ENCODE results near the gene SLC9A3.

DNA sequence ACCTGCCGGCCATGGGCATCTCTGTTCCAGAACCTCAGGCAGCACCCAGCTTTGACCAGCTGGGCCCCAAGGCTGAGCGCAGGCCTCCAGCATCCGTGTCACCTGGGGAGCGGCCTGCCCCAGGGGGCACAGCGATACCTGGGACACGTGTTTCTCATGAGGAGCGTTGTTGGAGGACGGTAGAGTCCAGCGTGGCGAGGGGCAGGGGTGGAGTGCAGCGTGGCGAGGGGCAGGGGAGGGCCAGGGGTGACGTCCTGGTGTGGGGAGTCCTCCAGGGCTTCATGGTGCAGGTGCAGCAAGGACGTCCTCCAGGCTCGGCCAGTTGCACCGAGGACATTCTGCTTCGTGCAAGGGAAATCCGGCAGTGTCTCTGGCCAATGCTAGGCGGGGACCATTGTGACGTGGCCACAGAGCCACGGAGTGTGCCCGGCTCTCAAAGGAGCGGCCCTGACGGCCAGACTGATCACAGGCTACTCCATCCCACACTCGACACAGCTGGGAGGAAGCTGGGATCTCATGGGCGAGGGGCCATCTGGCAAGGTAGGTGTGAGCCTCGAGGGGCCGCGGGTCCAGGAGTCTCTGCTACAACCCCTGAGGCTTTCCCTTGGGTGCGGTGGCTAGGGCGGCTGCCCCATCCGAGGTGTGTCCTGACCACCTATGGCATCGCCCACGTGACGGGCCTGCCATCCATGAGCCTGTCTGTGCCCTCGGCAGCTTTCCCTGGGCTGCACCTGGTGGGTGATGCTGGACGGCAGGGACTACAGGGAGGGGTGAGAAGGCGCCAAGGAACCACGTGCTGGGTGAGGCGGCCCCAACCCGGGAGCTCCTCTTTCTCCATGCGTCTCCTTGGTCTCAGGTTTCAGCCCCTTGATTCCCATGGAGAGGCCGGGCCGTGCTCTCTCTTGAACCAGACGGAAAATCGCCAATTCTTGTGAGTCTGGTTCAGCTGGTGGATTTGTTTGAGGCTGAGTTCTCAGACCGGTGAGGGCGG is 33.8 kb downstream of the SLC9A3 start:
- TF ChIP-seq, protein P1, sequence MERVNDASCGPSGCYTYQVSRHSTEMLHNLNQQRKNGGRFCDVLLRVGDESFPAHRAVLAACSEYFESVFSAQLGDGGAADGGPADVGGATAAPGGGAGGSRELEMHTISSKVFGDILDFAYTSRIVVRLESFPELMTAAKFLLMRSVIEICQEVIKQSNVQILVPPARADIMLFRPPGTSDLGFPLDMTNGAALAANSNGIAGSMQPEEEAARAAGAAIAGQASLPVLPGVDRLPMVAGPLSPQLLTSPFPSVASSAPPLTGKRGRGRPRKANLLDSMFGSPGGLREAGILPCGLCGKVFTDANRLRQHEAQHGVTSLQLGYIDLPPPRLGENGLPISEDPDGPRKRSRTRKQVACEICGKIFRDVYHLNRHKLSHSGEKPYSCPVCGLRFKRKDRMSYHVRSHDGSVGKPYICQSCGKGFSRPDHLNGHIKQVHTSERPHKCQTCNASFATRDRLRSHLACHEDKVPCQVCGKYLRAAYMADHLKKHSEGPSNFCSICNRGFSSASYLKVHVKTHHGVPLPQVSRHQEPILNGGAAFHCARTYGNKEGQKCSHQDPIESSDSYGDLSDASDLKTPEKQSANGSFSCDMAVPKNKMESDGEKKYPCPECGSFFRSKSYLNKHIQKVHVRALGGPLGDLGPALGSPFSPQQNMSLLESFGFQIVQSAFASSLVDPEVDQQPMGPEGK (tag by site-specific recombination; IDR thresholded peaks at IDR 0.05) = no peak
- TF ChIP-seq PRDM1 (tag by site-specific recombination; IDR thresholded peaks at IDR 0.05) (no peak), GLI4 (tag by site-specific recombination; IDR thresholded peaks at IDR 0.05) (no peak), ZNF670 (tag by site-specific recombination; IDR thresholded peaks at IDR 0.05; ENCODE audit: low read depth) (no peak), ZBTB21 (tag by site-specific recombination; IDR thresholded peaks at IDR 0.05) (no peak), REPIN1 (tag by site-specific recombination; IDR thresholded peaks at IDR 0.05; ENCODE audit: low read depth) (no peak), ZNF311 (tag by site-specific recombination; IDR thresholded peaks at IDR 0.05; ENCODE audit: borderline replicate concordance) (no peak), ZBTB20 (tag by site-specific recombination; IDR thresholded peaks at IDR 0.05) (no peak)
- TF ChIP-seq, protein P2, sequence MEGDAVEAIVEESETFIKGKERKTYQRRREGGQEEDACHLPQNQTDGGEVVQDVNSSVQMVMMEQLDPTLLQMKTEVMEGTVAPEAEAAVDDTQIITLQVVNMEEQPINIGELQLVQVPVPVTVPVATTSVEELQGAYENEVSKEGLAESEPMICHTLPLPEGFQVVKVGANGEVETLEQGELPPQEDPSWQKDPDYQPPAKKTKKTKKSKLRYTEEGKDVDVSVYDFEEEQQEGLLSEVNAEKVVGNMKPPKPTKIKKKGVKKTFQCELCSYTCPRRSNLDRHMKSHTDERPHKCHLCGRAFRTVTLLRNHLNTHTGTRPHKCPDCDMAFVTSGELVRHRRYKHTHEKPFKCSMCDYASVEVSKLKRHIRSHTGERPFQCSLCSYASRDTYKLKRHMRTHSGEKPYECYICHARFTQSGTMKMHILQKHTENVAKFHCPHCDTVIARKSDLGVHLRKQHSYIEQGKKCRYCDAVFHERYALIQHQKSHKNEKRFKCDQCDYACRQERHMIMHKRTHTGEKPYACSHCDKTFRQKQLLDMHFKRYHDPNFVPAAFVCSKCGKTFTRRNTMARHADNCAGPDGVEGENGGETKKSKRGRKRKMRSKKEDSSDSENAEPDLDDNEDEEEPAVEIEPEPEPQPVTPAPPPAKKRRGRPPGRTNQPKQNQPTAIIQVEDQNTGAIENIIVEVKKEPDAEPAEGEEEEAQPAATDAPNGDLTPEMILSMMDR (tag by site-specific recombination; IDR thresholded peaks at IDR 0.05) = no peak
- TF ChIP-seq, protein P3, sequence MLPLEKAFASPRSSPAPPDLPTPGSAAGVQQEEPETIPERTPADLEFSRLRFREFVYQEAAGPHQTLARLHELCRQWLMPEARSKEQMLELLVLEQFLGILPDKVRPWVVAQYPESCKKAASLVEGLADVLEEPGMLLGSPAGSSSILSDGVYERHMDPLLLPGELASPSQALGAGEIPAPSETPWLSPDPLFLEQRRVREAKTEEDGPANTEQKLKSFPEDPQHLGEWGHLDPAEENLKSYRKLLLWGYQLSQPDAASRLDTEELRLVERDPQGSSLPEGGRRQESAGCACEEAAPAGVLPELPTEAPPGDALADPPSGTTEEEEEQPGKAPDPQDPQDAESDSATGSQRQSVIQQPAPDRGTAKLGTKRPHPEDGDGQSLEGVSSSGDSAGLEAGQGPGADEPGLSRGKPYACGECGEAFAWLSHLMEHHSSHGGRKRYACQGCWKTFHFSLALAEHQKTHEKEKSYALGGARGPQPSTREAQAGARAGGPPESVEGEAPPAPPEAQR (tag by site-specific recombination; IDR thresholded peaks at IDR 0.05) = no peak
- TF ChIP-seq, protein P4, sequence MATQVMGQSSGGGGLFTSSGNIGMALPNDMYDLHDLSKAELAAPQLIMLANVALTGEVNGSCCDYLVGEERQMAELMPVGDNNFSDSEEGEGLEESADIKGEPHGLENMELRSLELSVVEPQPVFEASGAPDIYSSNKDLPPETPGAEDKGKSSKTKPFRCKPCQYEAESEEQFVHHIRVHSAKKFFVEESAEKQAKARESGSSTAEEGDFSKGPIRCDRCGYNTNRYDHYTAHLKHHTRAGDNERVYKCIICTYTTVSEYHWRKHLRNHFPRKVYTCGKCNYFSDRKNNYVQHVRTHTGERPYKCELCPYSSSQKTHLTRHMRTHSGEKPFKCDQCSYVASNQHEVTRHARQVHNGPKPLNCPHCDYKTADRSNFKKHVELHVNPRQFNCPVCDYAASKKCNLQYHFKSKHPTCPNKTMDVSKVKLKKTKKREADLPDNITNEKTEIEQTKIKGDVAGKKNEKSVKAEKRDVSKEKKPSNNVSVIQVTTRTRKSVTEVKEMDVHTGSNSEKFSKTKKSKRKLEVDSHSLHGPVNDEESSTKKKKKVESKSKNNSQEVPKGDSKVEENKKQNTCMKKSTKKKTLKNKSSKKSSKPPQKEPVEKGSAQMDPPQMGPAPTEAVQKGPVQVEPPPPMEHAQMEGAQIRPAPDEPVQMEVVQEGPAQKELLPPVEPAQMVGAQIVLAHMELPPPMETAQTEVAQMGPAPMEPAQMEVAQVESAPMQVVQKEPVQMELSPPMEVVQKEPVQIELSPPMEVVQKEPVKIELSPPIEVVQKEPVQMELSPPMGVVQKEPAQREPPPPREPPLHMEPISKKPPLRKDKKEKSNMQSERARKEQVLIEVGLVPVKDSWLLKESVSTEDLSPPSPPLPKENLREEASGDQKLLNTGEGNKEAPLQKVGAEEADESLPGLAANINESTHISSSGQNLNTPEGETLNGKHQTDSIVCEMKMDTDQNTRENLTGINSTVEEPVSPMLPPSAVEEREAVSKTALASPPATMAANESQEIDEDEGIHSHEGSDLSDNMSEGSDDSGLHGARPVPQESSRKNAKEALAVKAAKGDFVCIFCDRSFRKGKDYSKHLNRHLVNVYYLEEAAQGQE (tag by site-specific recombination; IDR thresholded peaks at IDR 0.05) = no peak
- TF ChIP-seq, protein P5, sequence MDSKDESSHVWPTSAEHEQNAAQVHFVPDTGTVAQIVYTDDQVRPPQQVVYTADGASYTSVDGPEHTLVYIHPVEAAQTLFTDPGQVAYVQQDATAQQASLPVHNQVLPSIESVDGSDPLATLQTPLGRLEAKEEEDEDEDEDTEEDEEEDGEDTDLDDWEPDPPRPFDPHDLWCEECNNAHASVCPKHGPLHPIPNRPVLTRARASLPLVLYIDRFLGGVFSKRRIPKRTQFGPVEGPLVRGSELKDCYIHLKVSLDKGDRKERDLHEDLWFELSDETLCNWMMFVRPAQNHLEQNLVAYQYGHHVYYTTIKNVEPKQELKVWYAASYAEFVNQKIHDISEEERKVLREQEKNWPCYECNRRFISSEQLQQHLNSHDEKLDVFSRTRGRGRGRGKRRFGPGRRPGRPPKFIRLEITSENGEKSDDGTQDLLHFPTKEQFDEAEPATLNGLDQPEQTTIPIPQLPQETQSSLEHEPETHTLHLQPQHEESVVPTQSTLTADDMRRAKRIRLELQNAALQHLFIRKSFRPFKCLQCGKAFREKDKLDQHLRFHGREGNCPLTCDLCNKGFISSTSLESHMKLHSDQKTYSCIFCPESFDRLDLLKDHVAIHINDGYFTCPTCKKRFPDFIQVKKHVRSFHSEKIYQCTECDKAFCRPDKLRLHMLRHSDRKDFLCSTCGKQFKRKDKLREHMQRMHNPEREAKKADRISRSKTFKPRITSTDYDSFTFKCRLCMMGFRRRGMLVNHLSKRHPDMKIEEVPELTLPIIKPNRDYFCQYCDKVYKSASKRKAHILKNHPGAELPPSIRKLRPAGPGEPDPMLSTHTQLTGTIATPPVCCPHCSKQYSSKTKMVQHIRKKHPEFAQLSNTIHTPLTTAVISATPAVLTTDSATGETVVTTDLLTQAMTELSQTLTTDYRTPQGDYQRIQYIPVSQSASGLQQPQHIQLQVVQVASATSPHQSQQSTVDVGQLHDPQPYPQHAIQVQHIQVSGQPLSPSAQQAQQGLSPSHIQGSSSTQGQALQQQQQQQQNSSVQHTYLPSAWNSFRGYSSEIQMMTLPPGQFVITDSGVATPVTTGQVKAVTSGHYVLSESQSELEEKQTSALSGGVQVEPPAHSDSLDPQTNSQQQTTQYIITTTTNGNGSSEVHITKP (tag by site-specific recombination; IDR thresholded peaks at IDR 0.05) = no peak
